Measurements from ENCODE around the gene CMSS1.

DNA sequence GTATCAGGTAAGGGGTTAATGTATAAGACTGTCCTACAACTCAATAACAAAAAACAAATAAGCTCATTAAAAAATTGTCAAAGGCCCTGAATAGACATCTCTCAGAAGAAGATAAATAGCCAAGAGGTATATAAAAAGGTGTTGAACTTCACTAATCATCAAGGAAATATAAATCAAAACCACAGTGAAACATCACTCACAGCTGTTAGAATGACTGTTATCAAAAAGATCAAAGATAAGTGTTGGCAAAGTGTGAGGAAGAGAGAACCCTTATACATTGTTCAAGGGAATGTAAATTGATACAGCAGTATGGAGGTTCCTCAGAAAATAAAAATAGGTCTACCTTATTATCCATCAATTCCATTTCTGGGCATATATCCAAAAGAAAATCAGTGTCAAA lies 201.1 kb downstream of the CMSS1 start:
- TF ChIP-seq CTCF (IDR thresholded peaks at IDR 0.05) (no peak), POLR2A (IDR thresholded peaks at IDR 0.05) (no peak)
